Erythroblast (primary cell): ENCODE results near the gene TMEM132C.

Experiments
- DNase-seq, 2 experiments: peaks; one replicate each; lab custom pipeline; 2025; lab: John Stamatoyannopoulos, UW
- GATA1 ChIP-seq: IDR thresholded peaks from 2 replicates; pipeline ENCODE4 v1.6.1; 2011; ENCODE audit warnings: low read depth, mild to moderate bottlenecking, control low read depth, low read length, moderate library complexity
- POLR2A ChIP-seq: IDR thresholded peaks from 2 replicates; pipeline ENCODE4 v1.6.1; 2011; ENCODE audit warnings: mild to moderate bottlenecking, low read length

Gene TMEM132C

GRCh38 chr12:128424931-128425431 is 158.0 kb downstream of the TMEM132C start:
- TF ChIP-seq POLR2A: no peak

GRCh38 chr12:128425666-128426331 is 158.8 kb downstream of the TMEM132C start:
- DNase-seq: no peak
- TF ChIP-seq POLR2A: no peak
- no peak for TF ChIP-seq GATA1

More at GRCh38 chr12:128424931-128425431, 158.0 kb downstream of the TMEM132C start:
- no peak for DNase-seq

DNA sequence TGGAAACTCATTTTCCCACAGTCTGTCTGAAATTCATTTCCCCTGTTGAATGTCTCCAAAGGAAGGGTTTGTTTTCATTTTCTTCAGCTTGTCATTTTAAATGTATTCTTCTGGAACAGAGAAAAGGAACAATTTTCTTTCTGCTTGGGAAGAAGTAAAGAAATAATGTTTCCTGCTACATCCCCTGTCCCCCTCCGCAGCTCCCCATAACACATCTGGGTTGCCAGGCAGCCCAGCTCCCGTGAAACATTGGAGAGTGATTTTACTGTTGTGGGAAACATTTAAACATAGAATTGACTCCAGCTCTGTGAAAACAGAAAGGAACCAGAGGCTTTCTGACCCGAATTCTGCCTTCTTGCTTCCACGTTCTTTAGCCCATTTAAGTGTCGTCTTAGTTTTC is 159.5 kb downstream of the TMEM132C start:
- DNase-seq: no peak
- TF ChIP-seq POLR2A (no peak), GATA1 (no peak)

GRCh38 chr12:128439796-128440195 is 172.8 kb downstream of the TMEM132C start:
- DNase-seq: no peak
- TF ChIP-seq GATA1 (no peak), POLR2A (no peak)

GRCh38 chr12:128442096-128442495 is 175.1 kb downstream of the TMEM132C start:
- TF ChIP-seq POLR2A: no peak
- no peak for TF ChIP-seq GATA1
- DNase-seq: no peak

DNA sequence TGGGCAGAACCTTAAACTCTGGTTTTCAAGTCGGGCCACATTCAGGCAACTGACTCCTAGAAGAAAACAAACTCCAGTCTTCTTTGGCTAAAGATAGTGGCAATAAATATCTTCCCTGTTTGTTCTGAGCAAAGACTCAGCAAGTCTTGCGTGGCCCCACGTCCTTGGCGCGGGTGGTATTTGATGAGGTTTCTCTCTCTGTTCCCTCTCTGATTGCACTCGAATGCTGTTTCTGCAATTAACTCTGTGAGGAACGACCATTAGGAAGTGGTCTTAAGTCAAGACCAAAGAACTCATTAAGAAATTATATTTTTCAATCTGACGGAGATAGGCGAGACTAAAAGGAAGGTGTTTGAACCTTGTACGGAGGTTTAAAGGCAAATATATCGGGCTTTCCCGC is 177.6 kb downstream of the TMEM132C start:
- DNase-seq: no peak
- TF ChIP-seq GATA1: no peak
- TF ChIP-seq POLR2A: no peak

GRCh38 chr12:128445415-128446127 is 178.6 kb downstream of the TMEM132C start:
- TF ChIP-seq POLR2A (no peak), GATA1 (no peak)
- DNase-seq: no peak

DNA sequence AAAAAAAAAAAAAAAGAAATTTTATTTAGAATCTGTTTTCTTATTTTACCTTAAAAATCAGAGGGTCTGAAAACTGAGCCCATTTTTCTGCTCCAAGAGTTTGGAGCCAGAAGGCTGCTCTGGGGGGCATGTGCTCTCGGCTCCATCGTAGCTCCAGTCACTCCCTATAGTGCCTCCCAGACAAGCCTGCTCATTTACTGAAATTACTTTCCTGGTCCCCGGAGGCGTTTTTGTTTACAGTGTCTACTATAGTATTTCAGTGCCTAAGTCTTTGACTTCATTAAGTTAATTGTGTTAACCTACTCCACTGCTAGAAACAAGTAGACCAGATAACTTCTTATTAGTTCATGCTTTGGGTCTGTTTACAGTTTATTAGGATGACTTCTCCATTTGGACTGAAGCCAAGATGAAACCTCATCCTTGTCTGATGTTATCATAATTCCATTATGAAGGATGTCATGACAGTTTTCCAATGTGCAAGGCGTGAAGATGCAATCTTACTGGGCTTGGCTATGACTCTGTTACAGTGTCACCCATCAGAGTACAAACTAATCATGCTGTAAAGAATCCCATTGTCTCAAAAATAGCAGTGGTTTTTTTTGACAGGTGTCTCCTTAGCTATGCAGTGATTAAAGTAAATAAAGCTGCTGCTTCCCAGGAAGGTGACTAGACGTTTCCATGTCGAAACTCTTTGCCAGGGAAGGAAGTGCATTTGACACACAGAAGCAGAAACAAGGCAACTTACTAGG is 182.3 kb downstream of the TMEM132C start:
- DNase-seq: no peak
- no peak for TF ChIP-seq POLR2A
- no peak for TF ChIP-seq GATA1

DNA sequence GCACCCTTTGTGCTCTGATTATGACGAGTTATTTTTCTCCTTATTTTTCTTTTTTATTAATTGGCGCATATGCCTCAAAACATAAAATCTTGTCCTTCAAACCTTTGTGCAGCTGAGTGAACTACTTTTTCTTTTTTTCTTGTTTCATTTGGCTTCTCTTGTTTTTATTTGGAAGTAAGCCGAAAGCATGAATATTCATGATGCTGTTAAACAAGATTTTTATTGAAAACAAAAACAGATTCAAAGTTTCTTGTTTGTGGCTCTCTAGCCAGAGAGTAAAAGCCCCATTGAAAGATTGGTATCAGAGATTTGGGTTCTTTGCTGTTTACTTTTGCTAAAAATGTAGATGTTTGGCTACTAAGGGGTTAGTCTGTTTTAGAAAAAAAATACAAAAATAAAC is 183.8 kb downstream of the TMEM132C start:
- DNase-seq: no peak
- TF ChIP-seq GATA1 (no peak), POLR2A (no peak)

DNA sequence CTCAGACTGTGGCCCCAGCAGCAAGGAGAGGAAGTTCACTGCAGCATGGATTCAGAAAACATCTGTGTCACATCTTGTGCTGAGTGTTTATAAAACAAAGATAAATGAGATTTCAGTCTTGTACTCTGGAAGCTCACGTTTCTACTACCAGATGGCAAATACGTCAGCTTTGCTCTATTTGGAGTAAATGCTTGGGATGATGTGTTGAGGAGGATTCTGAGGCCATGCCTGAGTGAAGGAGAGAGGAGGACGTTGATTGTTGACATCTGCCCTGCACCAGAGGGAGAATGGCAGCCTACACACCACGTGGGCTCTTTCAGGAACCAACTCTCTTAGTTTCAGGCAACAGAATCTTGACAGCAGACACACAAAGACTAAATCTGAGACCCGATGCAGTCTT is 188.9 kb downstream of the TMEM132C start:
- DNase-seq: no peak
- no peak for TF ChIP-seq POLR2A
- no peak for TF ChIP-seq GATA1

- TF ChIP-seq POLR2A: no peak
- TF ChIP-seq GATA1: no peak
- no peak for DNase-seq
Observed at GRCh38 chr12:128456922-128457321, 190.0 kb downstream of the TMEM132C start.

- TF ChIP-seq GATA1 (no peak), POLR2A (no peak)
- DNase-seq: no peak
Observed at GRCh38 chr12:128458301-128458974, 191.5 kb downstream of the TMEM132C start.

DNA sequence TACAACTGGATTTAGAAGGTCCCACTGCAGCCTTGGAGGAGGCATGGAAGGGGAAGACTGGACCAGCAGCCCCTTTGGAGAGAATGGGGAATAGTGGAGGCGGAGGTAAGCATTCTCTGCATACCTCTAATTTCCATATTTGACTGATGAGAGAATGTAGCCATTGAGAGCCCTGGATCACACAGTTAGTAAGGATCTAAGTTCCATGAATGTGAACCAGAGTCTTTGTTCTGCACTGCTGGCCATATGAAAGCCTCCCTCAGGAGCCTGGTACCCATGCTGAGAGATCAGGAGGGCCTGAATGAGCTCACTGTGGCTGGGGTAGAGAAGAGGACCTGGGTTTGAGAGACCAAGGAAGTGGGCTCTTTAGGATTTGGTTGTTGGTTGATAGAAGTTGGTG is 192.1 kb downstream of the TMEM132C start:
- DNase-seq: no peak
- TF ChIP-seq GATA1: no peak
- TF ChIP-seq POLR2A: no peak

DNA sequence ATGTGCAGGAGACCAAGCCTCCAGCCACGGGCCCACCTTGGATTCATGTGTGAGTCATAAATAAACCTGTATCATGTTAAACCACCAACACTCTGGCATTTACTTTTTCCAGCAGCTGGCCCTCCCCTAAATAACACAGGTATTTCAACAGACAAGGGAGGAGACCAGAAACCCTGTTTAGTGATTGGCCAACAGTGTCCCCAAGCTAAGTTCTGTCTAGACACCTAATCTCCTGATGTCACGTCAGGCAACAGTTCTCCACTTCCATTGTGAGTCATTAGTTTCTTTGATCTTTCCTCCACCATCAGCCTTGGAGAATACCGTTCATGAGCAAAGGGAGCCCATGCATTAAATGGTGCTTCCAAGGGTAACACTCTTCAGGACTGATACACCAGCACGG is 196.9 kb downstream of the TMEM132C start:
- TF ChIP-seq POLR2A: no peak
- TF ChIP-seq GATA1: no peak
- DNase-seq: no peak
